ENCODE results near the gene ZNF705A. TPM values are rescaled to one million over a fixed set of nuclear protein-coding genes. Genes with fewer than 3 reads are reported as not detected.
"Not testable (repeated sequence)": the region's sequence is repeated elsewhere in the genome, so short reads cannot be mapped to it uniquely, and the experiment has no call there.

The ZNF705A gene
- polyA plus RNA-seq, 1 experiment: not detected

DNA sequence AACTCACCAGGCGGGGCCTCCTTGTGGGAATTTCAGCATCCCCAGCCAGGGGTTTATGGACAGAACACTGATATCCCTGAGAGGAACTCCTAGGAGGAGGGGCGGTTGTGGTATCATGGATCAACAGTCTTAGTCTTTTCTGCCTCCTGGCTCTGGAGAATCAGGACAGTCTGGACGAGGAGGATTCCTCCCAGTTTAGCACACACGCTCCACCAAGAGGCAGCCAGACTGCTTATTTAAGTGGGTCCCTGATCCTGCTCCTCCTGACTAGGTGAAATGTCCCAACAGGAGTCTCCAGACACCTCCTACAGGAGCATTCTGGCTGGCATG, 10.4 kb upstream of the ZNF705A start:
- no peak overlapping the region for H3K4me3 ChIP-seq (ENCODE audit: low read depth, low read length)
- no peak for TF ChIP-seq CTCF (IDR thresholded peaks at IDR 0.05; ENCODE audit: insufficient read depth, low read depth, low read length)
- DNase-seq (ENCODE audit: low read depth): no peak
- POLR2A ChIA-PET: no interaction called here
- H3K36me3 ChIP-seq (ENCODE audit: control insufficient read depth, insufficient read depth, low read length): no peaks in the 10 kb centered on the region
- CTCF ChIA-PET: interaction anchor here (0.9 to 1.5 kb wide), 4 partner anchors 9 to 48 kb away, joined by 3 to 7 read pairs (median 3); no protein-coding TSS in a partner anchor
- no peaks in the 10 kb centered on the region for H3K27me3 ChIP-seq (ENCODE audit: control insufficient read depth, insufficient read depth, low read length)

DNA sequence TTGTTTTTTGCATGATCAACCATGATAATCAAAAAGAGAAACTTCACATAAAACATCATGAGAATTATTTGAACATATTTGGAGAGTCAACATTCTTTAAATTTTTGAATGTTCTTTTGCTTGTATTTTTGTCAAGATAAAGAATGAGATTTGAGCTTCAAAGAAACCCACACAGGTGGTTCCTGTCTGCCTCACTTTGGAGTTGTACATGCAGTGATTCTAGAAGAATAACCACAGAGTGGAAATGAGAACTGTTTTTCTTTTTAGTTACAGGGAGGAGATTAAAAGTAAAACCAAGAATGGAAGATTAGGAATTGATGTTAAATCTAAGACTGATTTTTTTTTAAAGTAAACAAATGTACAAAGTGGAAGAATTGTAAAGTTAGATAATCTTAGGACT, 2.3 kb upstream of the ZNF705A start:
- H3K27me3 ChIP-seq (ENCODE audit: control insufficient read depth, insufficient read depth, low read length): no peaks in the 10 kb centered on the region
- POLR2A ChIA-PET: no interaction called here
- DNase-seq (ENCODE audit: low read depth): no peak
- no peaks in the 10 kb centered on the region for H3K36me3 ChIP-seq (ENCODE audit: control insufficient read depth, insufficient read depth, low read length)
- no peak for TF ChIP-seq CTCF (IDR thresholded peaks at IDR 0.05; ENCODE audit: insufficient read depth, low read depth, low read length)
- CTCF ChIA-PET: no interaction called here
- no peak overlapping the region for H3K4me3 ChIP-seq (ENCODE audit: low read depth, low read length)

DNA sequence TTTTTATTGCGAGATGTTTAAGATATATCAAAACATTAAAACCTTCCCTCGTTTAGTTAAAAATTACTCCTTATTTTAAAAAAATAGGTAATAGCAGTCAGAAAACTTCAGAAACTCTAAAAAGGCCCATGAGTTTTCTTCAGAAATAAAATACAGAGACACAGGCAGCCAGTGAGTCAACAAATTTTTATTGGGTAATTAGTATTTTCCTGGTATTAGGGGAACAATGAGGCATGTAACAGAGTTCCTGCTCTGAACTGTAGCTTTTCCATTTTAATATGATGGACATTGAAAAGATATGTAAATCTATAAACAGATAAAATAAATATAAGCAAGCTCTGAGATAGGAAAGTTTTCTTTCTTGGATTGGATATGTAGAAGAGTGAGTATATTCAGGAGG, 399 bp upstream of the ZNF705A start:
- TF ChIP-seq CTCF (IDR thresholded peaks at IDR 0.05; ENCODE audit: insufficient read depth, low read depth, low read length): no peak
- POLR2A ChIA-PET: no interaction called here
- CTCF ChIA-PET: interaction anchor here (1.0 to 1.2 kb wide), 2 partner anchors 16 to 81 kb away, joined by 3 read pairs; no protein-coding TSS in a partner anchor
- no peak overlapping the region for H3K4me3 ChIP-seq (ENCODE audit: low read depth, low read length)
- no peaks in the 10 kb centered on the region for H3K27me3 ChIP-seq (ENCODE audit: control insufficient read depth, insufficient read depth, low read length)
- no peak for DNase-seq (ENCODE audit: low read depth)
- H3K36me3 ChIP-seq (ENCODE audit: control insufficient read depth, insufficient read depth, low read length): no peaks in the 10 kb centered on the region

GRCh38 chr12:8157484-8158198, 826 bp downstream of the ZNF705A start:
- Histone ChIP-seq H3K27me3 (ENCODE audit: control insufficient read depth, insufficient read depth, low read length) (no peaks in the 10 kb centered on the region), H3K4me3 (ENCODE audit: low read depth, low read length) (no peak overlapping the region), H3K36me3 (ENCODE audit: control insufficient read depth, insufficient read depth, low read length) (no peaks in the 10 kb centered on the region)
- no peak for DNase-seq (ENCODE audit: low read depth)
- ChIA-PET POLR2A (no interaction called here), CTCF (interaction anchor here (1.2 kb wide), 1 partner anchor 17 kb away, joined by 3 read pairs; no protein-coding TSS in a partner anchor)
- no peak for TF ChIP-seq CTCF (IDR thresholded peaks at IDR 0.05; ENCODE audit: insufficient read depth, low read depth, low read length)

DNA sequence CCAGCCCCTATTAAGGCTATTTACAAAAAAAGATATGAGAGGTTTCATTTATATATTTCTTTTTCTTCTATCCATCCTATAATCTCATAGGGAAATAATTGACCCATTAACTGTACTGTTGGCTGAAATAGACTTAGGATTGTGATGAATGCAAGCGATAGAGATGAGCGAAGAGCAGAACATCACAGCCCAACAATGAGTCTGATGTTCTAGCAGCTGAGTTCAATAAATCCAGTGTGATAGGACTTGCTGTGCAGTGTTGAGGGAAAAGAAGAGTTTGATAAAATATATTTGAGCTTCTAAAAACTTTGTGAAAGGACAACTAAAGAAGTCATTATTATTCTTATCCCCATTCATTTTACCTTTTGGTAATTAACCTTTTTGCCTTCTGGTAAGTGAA, 16.1 kb downstream of the ZNF705A start:
- DNase-seq (ENCODE audit: low read depth); CTCF ChIA-PET; H3K36me3 ChIP-seq (ENCODE audit: control insufficient read depth, insufficient read depth, low read length); POLR2A ChIA-PET; H3K27me3 ChIP-seq (ENCODE audit: control insufficient read depth, insufficient read depth, low read length); H3K4me3 ChIP-seq (ENCODE audit: low read depth, low read length): not testable (repeated sequence)

All from BJ (cell line).